HL-60/S4 treated with phorbol 12-myristate 13-acetate at 8.2 ng/mL for 4 days and 3 days (cell line): ENCODE results near the gene FIBIN.
"Not testable (repeated sequence)": the region's sequence is repeated elsewhere in the genome, so short reads cannot be mapped to it uniquely, and the experiment has no call there.

ENCODE experiments used
- in situ Hi-C: fragments of 300-500 bp; cut with MboI; formaldehyde crosslinking; loops from 2 replicates; pipeline ENCODE4 v1.15.0; 2022; ENCODE audit warnings: low sequenced_read_pairs

FIBIN gene

GRCh38 chr11:26976389-26976788 lies 17.5 kb upstream of the FIBIN start:
- in situ Hi-C loops, result no loop called here

GRCh38 chr11:26977209-26977608 lies 16.7 kb upstream of the FIBIN start:
- in situ Hi-C loops, result not testable (repeated sequence)

- in situ Hi-C loops, result no loop called here
Observed at GRCh38 chr11:26983645-26984044, 10.3 kb upstream of the FIBIN start.

- in situ Hi-C loops, result no loop called here
Observed at GRCh38 chr11:26985470-26985869, 8.4 kb upstream of the FIBIN start.

GRCh38 chr11:26985943-26986342 lies 8.0 kb upstream of the FIBIN start:
- in situ Hi-C loops, result no loop called here

- in situ Hi-C loops, result no loop called here
Observed at GRCh38 chr11:26987272-26987671, 6.6 kb upstream of the FIBIN start.

- in situ Hi-C loops, result no loop called here
Observed at GRCh38 chr11:26987731-26988130, 6.2 kb upstream of the FIBIN start.

- in situ Hi-C loops, result no loop called here
Observed at GRCh38 chr11:26992031-26992541, 1.8 kb upstream of the FIBIN start.

- in situ Hi-C loops, result no loop called here
Observed at GRCh38 chr11:26994631-26995095, 751 bp downstream of the FIBIN start.

GRCh38 chr11:26995701-26996460 lies 2.0 kb downstream of the FIBIN start:
- in situ Hi-C loops, result no loop called here

GRCh38 chr11:26997378-26997777 lies 3.5 kb downstream of the FIBIN start:
- in situ Hi-C loops, result no loop called here

GRCh38 chr11:27001136-27001730 lies 7.3 kb downstream of the FIBIN start:
- in situ Hi-C loops, result not testable (repeated sequence)

- in situ Hi-C loops, result no loop called here
Observed at GRCh38 chr11:27002431-27002830, 8.5 kb downstream of the FIBIN start.

- in situ Hi-C loops, result no loop called here
Observed at GRCh38 chr11:27002838-27003237, 8.9 kb downstream of the FIBIN start.

GRCh38 chr11:27004103-27004502 lies 10.2 kb downstream of the FIBIN start:
- in situ Hi-C loops, result no loop called here

- in situ Hi-C loops, result no loop called here
Observed at GRCh38 chr11:27008811-27009535, 15.1 kb downstream of the FIBIN start.

GRCh38 chr11:27011560-27012233 lies 17.8 kb downstream of the FIBIN start:
- in situ Hi-C loops, result no loop called here

GRCh38 chr11:27012234-27012921 lies 18.5 kb downstream of the FIBIN start:
- in situ Hi-C loops, result no loop called here

GRCh38 chr11:27013781-27014361 lies 20.0 kb downstream of the FIBIN start:
- in situ Hi-C loops, result no loop called here

- in situ Hi-C loops, result no loop called here
Observed at GRCh38 chr11:27018902-27019529, 25.1 kb downstream of the FIBIN start.
